Activated CD8-positive, alpha-beta memory T cell treated with anti-CD3 and anti-CD28 coated beads for 24 hours (primary cell): ENCODE data around the gene OSBPL5.

Experiments
- DNase-seq: peaks from one replicate; pipeline ENCODE4 v3.0.0-alpha.2; 2020

OSBPL5 gene

DNA sequence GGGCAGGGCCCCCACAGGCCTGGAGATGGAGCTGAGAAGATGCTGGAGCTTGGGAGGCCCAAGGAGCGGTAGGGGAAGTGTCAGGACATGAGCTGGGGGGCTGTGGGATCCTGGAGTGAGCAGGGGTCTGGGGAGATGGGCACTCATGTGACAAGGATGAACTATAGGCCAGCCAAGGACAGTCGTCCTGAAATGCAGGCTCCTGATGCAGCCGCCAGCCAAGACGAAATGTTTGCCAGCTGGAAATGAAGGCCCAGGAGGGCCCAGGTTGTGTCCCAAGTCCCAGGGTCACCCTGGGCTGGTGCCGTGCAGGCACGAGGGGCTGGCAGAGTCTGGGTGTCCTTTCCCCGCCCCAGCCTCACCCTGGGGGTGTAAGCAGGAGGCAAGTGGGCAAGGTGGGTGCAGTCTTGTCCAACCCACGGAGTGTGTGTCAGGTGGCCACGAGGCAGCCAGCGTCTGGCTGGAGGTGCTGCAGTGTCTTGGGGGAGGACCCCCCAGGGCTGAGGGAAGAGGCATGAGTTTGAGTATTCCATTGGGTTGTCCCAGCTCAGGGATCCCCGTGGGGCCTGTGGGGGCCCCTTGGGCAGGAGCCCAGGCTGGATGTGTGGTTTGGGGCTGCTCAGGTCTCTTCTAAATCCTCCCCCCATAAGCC lies 32.1 kb upstream of the OSBPL5 start:
- DNase-seq = no peak

DNA sequence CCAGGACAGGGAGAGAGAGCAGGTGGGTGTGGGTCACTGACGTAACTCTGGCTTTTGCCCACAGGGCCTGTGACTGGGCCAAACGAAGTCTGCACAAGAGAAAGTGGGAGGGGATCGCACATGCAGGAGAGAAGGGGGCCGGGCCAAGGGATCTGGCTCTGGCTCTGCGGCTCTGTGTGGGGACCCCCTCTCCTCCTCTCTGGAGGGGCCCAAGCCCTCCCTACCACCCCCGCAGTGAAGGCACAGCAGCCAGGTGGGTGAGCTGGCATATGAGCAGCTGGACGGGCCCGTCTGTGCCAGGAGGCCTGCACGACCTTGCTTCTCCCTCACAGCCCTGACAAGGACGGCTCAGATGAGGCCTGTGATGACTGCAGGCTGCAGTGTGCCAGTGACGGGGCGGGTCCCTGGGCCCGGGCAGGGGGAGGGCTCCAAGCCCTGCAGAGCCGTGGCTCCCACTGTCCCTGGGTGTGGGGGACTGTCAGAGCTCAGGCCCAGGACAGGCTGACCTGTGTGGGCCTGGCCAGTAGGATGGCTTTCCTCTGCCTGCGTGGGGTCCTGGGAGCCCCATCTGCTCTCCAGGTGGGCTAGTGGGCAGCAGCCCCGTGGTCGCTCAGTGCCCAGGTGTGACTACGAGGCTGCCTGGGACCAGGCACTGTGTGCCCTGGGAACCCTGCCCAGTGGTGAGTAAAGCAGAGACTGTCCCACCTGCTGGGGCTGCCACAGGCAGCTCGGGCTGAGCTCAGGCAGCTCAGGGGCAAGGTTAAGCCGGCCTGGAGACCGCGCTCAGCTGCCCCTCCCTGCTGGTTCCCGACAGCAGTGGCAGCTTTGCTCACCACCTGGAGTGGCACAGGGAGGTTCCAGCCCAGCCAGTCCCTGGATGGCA lies 31.3 kb upstream of the OSBPL5 start:
- DNase-seq = no peak

DNA sequence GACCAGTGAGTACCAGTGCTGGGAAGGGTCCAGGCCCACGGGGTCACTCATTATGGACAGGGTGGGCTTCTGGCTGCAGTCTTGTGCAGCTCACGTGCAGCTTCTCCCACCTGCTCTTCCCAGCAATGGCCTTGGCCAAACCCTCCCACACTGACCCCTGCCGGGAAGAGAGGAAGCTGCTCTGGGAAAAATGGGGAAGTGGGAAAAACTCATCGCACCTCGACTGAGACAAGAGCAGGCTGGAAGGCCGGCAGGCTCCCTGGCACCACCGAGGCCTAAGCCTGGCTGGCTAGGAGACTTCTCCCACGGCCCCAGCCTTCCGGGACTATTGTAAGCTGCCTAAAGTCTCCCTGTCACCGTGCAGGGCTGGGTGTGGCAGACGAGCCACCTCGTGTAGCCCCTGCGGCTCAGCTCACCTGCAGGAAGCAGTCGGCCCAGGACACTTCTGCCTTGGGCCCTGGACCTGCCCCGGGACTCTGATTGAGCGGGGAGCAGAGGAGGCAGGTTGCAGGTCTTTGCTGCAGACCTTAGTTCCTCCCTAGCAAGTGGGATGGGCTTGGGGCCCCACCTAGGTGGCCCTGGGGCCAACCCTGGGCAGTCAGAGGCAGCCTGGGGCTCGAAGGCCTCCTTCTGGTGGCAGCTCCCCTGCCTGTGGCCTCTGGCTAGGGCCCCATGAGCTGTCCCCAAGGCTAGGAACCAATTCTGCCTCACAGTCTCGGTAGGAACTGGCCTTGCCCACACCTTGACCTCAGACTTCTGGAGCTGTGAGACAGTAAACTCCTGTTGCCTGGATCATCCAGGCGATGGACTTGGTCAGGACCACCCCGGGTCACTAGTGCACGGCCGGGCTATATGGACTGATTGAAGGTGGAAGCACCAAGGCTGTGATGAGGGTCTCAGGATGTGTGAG lies 30.4 kb upstream of the OSBPL5 start:
- DNase-seq = no peak

DNA sequence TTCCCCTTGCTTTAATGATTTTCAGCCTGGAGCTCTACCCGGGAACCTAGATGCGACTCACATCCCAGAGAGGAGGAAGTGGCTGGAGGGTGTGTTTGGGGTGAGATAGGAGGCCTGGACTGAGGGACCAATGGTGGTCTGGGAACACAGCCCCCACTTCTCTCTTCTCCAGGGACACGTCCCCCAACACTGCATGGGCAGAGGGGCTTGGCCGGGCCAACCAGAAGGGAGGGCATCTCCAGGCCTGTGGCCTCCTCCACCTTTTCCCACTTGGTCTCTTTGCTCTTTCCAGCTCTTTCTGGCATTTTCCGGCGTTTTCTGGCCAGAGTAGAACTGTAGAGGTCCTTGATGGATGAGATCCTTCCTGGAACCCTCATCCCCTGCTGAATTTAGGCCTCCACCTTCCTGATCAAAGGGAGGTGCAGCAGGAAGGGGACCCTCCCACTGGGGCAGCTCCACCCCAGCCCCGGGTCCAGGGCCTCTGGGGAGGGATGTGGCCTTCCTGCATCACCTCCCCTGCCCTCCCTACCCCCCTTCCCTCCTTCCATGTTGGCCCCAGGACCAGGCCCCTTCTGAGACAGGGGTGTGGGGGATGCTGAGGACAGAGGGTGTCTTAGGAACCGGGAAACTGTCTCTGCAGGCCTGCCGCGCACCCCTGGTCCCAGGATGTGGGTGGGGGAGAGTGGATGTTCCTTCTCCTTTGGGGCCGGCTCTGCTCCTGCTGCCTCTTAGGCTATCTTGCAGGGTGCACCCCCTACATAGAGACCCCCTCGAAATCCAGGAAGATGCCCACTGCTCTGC lies 29.1 kb upstream of the OSBPL5 start:
- DNase-seq = no peak

DNA sequence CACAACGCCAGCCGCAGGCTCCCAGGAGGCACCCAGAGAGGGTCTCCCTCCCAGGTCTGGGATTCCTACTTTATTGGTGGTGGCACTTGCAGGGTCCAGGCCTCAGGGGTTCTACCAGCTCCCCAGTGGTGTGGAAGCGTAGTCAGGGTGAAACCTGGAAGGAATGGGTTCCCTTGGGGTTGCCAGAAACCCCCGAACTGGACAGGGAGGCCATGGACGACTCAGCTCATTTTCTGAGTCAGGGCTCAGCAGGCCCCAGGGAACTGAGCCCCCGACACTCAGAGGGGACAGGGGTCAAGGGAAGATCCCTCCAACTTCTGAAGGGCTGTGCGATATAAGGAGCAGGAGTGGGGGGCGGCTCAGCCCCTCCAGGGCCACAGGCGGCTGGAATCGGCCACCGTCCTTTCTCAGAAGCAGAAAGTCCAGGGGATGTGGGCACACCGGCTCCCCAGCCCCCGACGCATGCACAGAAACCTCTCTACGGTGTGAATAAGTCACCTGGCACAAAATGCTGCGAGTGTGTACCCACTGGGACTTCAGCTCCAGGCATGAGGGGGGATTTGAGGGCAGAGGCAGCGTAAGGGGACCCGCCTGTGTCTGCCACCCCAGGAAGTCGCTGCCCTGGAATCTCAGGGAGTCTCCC lies 28.4 kb upstream of the OSBPL5 start:
- no peak for DNase-seq

DNA sequence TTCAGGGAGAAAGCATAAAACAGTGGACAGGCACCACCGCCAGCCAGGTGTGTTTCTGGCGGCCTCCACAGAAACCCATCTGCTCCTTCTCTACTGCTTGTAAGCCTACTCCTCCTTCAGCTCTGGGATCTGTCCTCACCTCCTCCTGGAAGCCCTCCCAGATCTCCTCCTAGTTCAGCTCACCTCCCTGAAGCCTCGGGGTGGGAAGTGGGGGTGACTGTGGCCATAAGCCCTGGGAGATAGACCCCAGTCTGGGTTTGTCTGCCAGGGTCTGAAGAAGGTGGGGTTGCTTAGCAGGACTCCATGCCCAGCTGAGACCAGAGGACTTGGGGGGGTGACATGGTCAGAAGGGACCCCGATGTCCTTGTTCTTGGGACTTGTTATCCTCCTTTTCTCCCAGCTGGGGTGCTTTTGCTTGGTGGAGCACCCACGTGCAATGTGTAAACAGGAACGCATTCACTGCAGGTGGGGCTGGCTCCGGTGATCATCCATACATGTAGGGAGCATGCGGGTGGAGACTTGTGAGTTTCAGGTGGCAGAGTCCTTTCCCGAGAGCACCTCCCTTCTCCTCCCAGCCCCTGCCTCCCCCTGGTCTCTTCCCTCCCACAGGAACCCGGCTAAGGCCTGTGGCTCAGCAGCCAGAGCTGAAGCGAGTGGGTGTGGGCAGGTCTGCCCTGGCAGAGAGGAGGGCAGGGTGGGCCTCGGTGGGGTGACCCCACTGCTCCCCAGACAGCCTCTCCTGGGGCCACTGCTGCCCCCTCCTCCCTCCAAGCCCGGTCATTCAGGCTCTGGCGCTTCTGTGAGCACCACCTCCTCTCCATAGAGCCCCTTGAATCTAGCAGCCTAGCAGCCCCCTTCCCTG lies 27.6 kb upstream of the OSBPL5 start:
- DNase-seq = no peak

DNA sequence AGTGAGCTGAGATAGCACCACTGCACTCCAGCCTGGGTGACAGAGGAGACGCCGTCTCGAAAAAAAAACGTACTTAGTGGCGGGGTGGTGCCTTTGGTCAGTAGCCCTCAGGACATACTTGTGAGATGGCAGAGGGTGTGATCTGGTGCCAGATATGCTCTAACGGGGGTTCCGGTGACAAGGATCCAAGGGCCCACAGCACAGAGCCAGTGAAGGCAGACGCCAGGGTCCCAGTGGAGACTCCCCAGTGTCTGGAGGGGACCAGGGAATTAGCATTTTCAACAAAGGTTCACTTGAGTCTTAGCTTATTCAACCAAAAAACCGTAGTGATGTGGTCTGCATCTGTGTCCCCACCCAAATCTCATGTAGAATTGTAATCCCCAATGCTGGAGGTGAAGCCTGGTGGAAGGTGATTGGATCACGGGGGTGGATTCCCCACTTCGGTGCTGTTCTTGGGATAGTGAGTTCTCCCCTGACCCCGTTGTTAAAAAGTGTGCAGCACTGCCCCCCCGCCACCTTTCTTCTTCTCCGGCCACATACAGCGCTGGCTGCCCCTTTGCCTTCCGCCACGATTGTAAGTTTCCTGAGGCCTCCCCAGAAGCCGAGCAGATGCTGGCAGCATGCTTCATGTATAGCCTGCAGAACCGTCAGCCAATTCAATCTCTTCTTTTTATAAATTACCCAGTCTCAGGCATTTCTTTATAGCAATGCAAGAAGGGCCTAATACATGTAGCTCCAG lies 26.6 kb upstream of the OSBPL5 start:
- no peak for DNase-seq

DNA sequence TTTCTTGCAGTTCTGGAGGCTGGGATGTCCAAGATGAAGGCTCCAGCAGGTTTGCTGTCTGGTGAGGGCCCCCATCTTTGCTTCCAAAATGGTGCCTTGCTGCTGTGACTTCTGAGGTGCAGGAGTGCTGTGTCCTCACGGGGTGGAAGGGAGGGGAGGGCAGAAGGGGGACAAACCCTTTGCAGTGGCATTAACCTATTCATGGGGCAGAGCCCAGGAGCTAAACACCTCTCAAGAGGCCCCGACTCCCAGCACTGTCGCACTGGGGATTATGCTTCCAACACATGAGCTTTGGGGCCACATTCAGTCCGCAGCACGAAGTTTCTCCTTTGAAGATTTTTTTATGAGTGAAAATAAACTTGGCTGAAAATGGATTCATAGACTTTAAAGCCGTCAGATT lies 25.5 kb upstream of the OSBPL5 start:
- no peak for DNase-seq

DNA sequence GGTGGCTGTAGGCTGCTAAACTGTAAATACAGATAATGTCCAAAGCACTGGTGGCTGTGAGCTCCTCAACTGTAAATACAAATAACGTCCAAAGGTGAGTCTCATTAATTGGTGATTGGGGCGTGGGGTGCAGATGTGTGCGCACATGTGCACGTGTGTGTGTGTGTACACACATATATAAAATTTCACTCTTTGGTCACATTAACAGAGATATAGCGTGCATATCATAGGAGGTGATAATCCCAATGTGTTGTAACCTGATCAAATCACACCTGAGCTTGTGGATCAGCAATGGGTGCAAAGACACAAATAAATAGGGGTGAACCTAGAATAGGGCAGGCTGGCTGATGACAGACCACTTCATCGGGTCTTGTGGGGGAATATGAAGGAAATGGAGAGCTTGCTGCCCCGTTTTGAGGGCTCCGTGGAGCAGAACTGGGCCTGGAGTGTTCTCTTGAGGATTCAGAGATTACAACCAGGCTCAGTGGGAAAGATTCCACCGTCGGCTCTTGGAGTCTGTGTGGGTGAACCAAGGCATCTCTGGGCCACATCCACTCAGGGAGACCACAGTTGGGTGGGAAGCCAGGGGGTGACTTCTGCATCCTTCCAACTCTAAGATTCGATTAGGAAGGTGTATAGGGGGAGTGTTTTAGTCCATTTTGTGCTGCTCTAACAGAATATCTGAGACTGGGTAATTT lies 24.9 kb upstream of the OSBPL5 start:
- DNase-seq = no peak

DNA sequence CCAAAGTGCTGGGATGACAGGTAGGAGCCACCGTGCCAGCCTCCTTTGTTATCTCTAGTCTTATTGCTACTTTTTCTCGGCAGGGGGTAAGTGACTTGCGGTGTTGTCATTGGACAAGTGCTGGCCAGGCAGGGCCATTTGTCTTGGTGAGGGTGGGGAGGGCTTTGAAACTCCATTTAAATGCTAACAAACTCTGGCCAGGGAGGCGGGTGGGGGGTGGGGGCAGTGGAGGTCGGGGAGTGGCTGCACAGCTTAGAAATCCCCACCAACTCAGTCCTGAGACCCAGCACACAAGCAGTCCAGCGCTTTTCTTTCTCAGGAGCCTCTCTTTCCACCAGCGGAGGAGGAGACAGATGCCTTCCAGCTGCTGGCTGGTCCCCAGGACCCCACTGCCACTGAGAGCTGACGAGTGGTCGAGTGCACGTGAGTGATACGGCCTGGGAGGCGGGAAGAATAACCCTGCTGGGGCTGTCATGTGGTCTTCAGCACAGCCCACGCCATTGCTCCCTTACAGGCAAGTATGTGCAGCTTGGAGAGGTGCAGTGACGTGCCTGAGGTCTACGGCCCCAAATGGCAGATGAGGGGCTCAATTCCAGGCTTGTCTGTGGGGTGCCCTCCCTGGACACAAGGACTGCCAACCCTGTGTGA lies 24.2 kb upstream of the OSBPL5 start:
- no peak for DNase-seq

DNA sequence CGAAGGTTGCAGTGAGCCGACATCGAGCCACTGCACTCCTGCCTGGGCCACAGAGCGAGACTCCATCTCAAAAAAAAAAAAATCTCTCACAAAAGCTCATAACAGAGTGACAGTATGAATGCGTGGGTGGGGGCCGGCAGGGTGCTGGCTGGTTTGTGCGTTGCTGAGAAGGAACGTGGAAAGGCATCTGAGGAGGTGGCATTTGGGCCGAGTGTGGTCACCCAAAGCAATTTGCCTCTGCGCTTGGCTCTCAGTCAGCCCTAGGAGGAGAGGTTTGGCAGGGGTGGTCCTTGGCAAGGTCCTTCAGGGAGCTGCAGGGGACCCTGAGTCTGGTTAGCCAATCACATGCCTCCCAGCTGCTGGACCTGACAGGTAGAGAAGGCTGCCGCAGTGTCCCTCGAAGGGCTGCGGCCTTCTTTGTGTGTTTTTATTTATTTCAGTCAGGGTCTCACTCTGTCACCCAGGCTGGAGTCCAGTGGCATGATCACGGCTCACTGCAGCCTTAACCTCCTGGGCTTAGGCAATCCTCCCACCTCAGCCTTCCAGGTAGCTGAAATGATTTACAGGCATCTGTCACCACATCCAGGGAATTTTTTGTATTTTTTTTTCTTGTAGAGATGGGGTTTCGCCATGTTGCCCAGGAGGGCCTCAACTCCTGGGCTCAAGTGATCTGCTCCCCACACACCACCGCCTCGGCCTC lies 23.5 kb upstream of the OSBPL5 start:
- no peak for DNase-seq

DNA sequence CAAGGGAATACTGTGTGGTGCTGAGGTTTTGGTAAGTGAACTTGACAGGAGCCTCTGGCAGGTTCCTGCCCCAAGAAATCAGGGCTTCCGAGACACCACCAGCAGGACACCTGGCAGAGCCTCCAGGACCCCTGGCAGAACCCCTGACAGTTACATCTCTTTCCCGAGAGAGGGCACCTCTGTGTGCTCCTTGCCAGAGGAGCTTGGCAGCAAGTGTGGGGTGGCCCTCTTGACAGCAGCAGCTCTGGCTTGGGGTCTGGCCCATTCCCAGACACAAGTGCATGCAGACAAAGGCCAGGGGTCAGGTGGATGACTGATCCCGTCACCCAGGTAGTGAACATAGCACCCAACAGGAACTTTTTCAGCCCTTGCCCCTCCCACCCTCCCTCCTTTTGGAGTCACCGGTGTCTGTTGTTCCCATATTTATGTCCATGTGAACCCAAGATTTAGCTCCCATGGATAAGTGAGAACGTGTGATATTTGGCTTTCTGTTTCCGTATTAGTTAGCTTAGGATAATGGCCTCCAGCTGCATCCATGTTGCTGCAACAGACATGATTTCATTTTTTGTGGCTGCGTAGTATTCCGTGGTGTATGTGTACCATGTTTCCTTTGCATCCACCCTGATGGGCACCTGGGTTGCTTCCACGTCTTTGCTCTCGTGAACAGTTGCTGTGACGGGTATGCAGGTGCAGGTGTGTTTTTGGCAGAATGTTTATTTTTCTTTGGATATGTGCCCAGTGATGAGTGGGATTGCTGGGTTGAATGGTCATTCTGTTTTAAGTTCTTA lies 21.2 kb upstream of the OSBPL5 start:
- no peak for DNase-seq

DNA sequence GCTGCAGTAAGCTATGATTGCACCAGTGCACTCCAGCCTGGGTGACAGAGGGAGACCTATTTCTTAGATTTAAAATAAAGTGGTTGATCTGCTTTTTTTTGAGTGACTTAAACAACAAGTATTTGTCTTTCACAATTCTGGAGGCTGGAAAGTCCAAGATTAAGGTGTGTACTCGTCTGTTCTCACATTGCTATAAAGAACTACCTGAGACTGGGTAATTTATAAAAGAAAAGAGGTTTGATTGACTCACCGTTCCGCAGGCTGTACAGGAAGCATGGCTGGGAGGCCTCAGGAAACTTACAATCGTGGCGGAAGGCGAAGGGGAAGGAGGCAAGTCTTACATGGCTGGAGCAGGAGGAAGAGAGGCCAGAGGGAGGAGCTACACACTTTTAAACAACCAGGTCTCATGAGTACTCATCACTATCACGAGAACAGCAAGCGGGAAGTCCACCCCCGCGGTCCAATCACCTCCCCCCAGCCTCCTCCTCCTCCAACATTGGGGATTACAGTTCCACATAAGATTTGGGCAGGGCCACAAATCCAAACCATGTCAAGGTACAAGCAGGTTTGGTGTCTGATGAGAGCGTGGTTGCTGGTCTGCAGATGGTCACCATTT lies 19.7 kb upstream of the OSBPL5 start:
- DNase-seq = no peak

DNA sequence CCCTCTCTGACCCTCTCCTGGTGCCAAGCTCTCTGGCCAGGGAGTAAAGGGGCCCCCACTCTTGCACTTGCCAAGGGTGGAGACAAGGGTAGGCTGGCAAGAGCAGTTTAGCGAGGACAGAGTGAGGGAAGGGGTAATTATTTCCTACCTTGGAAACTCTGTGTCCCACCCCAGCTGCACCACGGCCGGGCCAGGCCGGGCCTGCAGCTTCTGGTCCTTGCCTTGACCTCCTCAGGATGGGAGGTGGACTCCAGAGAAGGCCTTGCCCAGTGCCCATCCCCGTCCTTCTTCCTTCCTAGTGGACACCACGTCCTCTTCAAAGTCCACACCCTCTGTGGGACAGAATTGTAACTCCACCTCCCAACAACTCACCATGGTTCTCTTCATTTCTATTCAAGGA lies 18.4 kb upstream of the OSBPL5 start:
- DNase-seq = no peak

DNA sequence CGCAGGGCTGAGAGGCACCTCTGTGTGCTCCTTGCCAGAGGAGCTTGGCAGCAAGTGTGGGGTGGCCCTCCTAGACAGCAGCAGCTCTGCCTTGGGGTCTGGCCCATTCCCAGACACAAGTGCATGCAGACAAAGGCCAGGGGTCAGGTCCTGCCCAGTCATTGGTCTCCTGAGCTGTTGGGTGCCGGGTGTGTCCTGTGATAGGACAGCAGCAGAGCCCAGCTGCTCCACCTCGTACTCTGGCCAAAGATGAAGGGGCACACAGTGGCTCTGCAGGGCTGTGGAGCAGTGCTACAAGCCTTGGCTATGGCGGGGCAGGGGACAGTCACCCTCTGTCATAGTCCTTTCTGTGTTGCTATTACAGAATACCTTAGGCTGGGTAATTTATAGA lies 17.3 kb upstream of the OSBPL5 start:
- DNase-seq = no peak

DNA sequence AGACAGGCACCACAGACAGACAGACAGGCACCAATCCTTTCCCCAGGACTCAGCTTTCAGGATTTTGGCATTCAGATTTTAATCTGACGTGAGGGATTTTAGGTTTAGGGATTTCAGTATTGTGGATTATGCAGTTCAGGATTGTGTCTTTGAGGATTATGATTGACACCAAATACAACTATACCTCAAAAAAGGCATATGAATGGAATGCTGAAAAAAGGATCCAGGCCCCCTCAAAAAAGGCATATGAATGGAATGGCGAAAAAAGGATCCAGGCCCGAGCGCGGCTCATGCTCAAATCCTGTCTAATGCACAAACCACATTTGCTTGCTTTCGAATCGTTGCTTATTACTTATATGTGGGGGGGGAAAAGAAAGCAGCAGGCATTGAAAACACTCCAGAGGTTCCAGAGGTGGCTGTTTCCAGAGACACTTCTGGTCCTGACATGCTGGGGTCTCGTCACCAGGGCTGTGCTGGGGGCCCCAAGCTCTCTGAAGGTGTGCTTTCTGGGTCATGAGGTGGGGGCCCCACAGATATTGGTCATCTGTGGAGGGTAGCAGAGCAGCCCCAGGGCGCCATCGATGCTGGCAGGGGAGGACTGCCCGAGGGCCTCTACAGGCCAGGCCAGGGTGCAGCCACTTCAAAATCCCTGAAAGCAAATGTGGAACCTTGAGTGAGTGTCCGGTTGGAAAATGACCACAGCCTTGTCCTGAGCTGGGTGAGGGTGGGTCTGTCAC lies 16.8 kb upstream of the OSBPL5 start:
- no peak for DNase-seq
